Measurements from ENCODE around the gene SVEP1.
A peak's percentile ranks its signal among the peaks of the same experiment; 100 is the strongest.
"Not testable (repeated sequence)": the region's sequence is repeated elsewhere in the genome, so short reads cannot be mapped to it uniquely, and the experiment has no call there.

The SVEP1 gene

GRCh38 chr9:110579034-110579861 is at the start of gene SVEP1:
Gene SVEP1 (minus strand): TSS chr9:110579741. CDS start chr9:110579543, 198 bp downstream.
- peak; percentile 40 for DNase-seq (ENCODE audit: low spot score)

GRCh38 chr9:110626101-110626829 is 46.7 kb upstream of the SVEP1 start:
- DNase-seq (ENCODE audit: low spot score) = no peak

GRCh38 chr9:110623462-110624025 is 44.0 kb upstream of the SVEP1 start:
- peak; percentile 76 for DNase-seq (ENCODE audit: low spot score)

- DNase-seq (ENCODE audit: low spot score) = no peak
Observed at GRCh38 chr9:110622368-110622767, 42.8 kb upstream of the SVEP1 start.

GRCh38 chr9:110620726-110621125 is 41.2 kb upstream of the SVEP1 start:
- no peak for DNase-seq (ENCODE audit: low spot score)

GRCh38 chr9:110619831-110620230 is 40.3 kb upstream of the SVEP1 start:
- DNase-seq (ENCODE audit: low spot score) = no peak

- no peak for DNase-seq (ENCODE audit: low spot score)
Observed at GRCh38 chr9:110615498-110615897, 36.0 kb upstream of the SVEP1 start.

GRCh38 chr9:110614576-110614975 is 35.0 kb upstream of the SVEP1 start:
- DNase-seq (ENCODE audit: low spot score) = not testable (repeated sequence)

- DNase-seq (ENCODE audit: low spot score) = no peak
Observed at GRCh38 chr9:110606179-110606790, 26.7 kb upstream of the SVEP1 start.

- no peak for DNase-seq (ENCODE audit: low spot score)
Observed at GRCh38 chr9:110605565-110605964, 26.0 kb upstream of the SVEP1 start.

GRCh38 chr9:110604171-110604601 is 24.6 kb upstream of the SVEP1 start:
- DNase-seq (ENCODE audit: low spot score) = no peak

- no peak for DNase-seq (ENCODE audit: low spot score)
Observed at GRCh38 chr9:110602281-110602680, 22.7 kb upstream of the SVEP1 start.

GRCh38 chr9:110601098-110601497 is 21.6 kb upstream of the SVEP1 start:
- no peak for DNase-seq (ENCODE audit: low spot score)

GRCh38 chr9:110599468-110599867 is 19.9 kb upstream of the SVEP1 start:
- DNase-seq (ENCODE audit: low spot score) = no peak

GRCh38 chr9:110592044-110592830 is 12.7 kb upstream of the SVEP1 start:
- no peak for DNase-seq (ENCODE audit: low spot score)

GRCh38 chr9:110591526-110591925 is 12.0 kb upstream of the SVEP1 start:
- DNase-seq (ENCODE audit: low spot score) = no peak

- DNase-seq (ENCODE audit: low spot score) = no peak
Observed at GRCh38 chr9:110590816-110591215, 11.3 kb upstream of the SVEP1 start.

GRCh38 chr9:110588296-110588695 is 8.8 kb upstream of the SVEP1 start:
- DNase-seq (ENCODE audit: low spot score) = no peak

GRCh38 chr9:110583237-110583636 is 3.7 kb upstream of the SVEP1 start:
- DNase-seq (ENCODE audit: low spot score) = peak; percentile 11

GRCh38 chr9:110582156-110582555 is 2.6 kb upstream of the SVEP1 start:
- DNase-seq (ENCODE audit: low spot score) = no peak

GRCh38 chr9:110580850-110581249 is 1.3 kb upstream of the SVEP1 start:
- DNase-seq (ENCODE audit: low spot score) = no peak

- peak; percentile 19 for DNase-seq (ENCODE audit: low spot score)
Observed at GRCh38 chr9:110579862-110580219, 300 bp upstream of the SVEP1 start.
